Peyer's patch (tissue), 4 donors: Measurements from ENCODE around the gene PLCH1. TPM values are rescaled to one million over a fixed set of nuclear protein-coding genes. Genes with fewer than 3 reads are reported as not detected.

Experiments
- DNase-seq, 3 donors: peaks; one replicate each; pipeline ENCODE4 v3.0.0-alpha.2; 2017 to 2019
- H3K27ac ChIP-seq, 4 donors: fragments of 200-600 bp; sonication (generic); one replicate each; pipeline ENCODE4 v1.5.1; 2016 to 2019
- H3K27me3 ChIP-seq, 2 donors: fragments of 200-600 bp; sonication (generic); one replicate each; pipeline ENCODE4 v1.5.1; 2019
- H3K36me3 ChIP-seq, 3 donors: fragments of 200-600 bp; sonication (generic); one replicate each; pipeline ENCODE4 v1.5.1; 2016 to 2019
- H3K4me1 ChIP-seq, 4 donors: fragments of 200-600 bp; sonication (generic); one replicate each; pipeline ENCODE4 v1.5.1; 2016 to 2019
- H3K4me3 ChIP-seq, 4 donors: fragments of 200-600 bp; sonication (generic); 1 replicate in 3 of 4; 2 replicates in 1 of 4; pipeline ENCODE4 v1.5.1; 2016 to 2019; ENCODE audit warnings: mild to moderate bottlenecking in 1 of 4
- H3K9me3 ChIP-seq, 4 donors: fragments of 200-600 bp; sonication (generic); one replicate each; pipeline ENCODE4 v1.5.1; 2016 to 2019; ENCODE audit warnings: mild to moderate bottlenecking in 1 of 4
- POLR2A ChIP-seq, 2 donors: fragments of 450-650 bp; IDR thresholded peaks; one replicate each; pipeline ENCODE4 v1.5.1; 2017; ENCODE audit warnings: antibody characterized with exemption in 2 of 2, mild to moderate bottlenecking in 2 of 2, moderate library complexity in 2 of 2
- total RNA-seq, 4 donors: library from RNA; depleted of rRNA; stranded (reverse); fragments of >200 nt; gene quantifications; one replicate each; pipeline ENCODE4 v1.1.0, GENCODE V29; 2016
- TF ChIP-seq, protein P1 (sequence below), 6 experiments: fragments of 450-650 bp in 4 of 6; fragments of 200-600 bp in 2 of 6; sonication (generic) in 1 of 6; IDR thresholded peaks; one replicate each; pipeline ENCODE4 v1.5.1; 2017 to 2019; ENCODE audit warnings: antibody characterized with exemption in 6 of 6, mild to moderate bottlenecking in 3 of 6, moderate library complexity in 1 of 6

PLCH1 gene
- total RNA-seq, 4 donors from 2014 or later, result 8.3 to 19.1 (median 12.7) TPM

GRCh38 chr3:155763870-155764463 is 19.1 kb upstream of the PLCH1 start:
- Histone ChIP-seq H3K27me3 (no peaks in the 10 kb centered on the region), H3K36me3 (no peaks in the 10 kb centered on the region), H3K4me3 (no peak overlapping the region), H3K27ac (no peak overlapping the region), H3K9me3 (no peaks in the 10 kb centered on the region), H3K4me1 (no peaks in the 10 kb centered on the region)
- no peak for DNase-seq
- TF ChIP-seq POLR2A (IDR thresholded peaks at IDR 0.05), result no peak
- TF ChIP-seq, protein P1, sequence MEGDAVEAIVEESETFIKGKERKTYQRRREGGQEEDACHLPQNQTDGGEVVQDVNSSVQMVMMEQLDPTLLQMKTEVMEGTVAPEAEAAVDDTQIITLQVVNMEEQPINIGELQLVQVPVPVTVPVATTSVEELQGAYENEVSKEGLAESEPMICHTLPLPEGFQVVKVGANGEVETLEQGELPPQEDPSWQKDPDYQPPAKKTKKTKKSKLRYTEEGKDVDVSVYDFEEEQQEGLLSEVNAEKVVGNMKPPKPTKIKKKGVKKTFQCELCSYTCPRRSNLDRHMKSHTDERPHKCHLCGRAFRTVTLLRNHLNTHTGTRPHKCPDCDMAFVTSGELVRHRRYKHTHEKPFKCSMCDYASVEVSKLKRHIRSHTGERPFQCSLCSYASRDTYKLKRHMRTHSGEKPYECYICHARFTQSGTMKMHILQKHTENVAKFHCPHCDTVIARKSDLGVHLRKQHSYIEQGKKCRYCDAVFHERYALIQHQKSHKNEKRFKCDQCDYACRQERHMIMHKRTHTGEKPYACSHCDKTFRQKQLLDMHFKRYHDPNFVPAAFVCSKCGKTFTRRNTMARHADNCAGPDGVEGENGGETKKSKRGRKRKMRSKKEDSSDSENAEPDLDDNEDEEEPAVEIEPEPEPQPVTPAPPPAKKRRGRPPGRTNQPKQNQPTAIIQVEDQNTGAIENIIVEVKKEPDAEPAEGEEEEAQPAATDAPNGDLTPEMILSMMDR (IDR thresholded peaks at IDR 0.05), result no peak

DNA sequence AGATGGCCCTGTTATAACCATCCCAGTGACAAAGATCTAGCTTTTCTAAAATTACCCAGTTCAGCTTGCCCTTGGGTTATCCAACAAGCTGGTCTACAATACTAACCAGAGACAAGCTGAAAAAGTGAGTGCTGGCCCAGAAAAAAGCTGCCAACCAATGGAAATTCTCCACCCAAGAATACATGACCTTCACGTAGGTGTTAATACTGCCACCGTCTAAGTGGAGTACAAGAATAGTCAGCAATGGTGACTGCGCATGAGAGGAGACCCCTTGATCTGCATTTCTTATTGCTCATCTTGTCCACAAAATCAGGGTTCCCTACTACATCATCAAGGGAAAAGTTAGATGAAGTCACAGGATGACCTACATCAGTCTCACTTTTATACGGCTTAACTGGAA is 15.8 kb upstream of the PLCH1 start:
- Histone ChIP-seq H3K27ac (no peak overlapping the region), H3K36me3 (no peaks in the 10 kb centered on the region), H3K9me3 (no peaks in the 10 kb centered on the region), H3K4me3 (no peak overlapping the region), H3K27me3 (no peaks in the 10 kb centered on the region), H3K4me1 (no peaks in the 10 kb centered on the region)
- no peak for DNase-seq
- TF ChIP-seq POLR2A (IDR thresholded peaks at IDR 0.05), result no peak

- Histone ChIP-seq H3K36me3 (no peaks in the 10 kb centered on the region), H3K4me3 (no peak overlapping the region), H3K27me3 (no peaks in the 10 kb centered on the region), H3K4me1 (no peaks in the 10 kb centered on the region), H3K9me3 (no peaks in the 10 kb centered on the region), H3K27ac (no peak overlapping the region)
- TF ChIP-seq, protein P1 (IDR thresholded peaks at IDR 0.05), result no peak
- TF ChIP-seq POLR2A (IDR thresholded peaks at IDR 0.05), result no peak
- no peak for DNase-seq
Measured at GRCh38 chr3:155757577-155757976, 12.7 kb upstream of the PLCH1 start.

DNA sequence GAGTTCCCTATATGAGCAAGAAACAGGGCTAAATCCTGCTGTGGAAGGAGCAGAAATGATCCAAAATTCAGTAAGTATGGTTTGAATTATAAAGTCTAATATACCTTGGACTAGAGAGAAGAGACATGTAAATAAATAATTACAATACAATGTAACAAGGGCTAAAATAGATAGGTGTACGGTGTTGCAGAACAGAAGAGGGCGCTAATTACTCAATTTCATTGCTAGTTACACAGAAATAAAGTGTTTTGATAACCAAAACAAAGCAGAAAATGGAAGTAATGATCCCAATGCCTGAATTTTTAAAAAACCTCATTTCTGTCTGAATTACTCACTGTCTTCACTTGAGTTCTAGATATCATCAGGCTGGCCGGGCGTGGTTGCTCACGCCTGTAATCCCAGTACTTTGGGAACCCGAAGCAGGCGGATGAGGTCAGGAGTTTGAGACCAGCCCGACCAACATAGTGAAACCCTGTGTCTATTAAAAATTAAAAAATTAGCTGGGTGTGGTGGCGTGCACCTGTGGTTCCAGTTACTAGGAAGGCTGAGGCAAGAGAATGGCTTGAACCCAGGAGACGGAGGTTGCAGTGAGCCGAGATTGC is 8.3 kb upstream of the PLCH1 start:
- no peaks in the 10 kb centered on the region for H3K9me3 ChIP-seq
- TF ChIP-seq, protein P1 (IDR thresholded peaks at IDR 0.05), result peak in 4 of 6 experiments; percentile 22 to 55 (median 48)
- TF ChIP-seq POLR2A (IDR thresholded peaks at IDR 0.05), result no peak
- no peaks in the 10 kb centered on the region for H3K27me3 ChIP-seq
- no peak for DNase-seq
- H3K36me3 ChIP-seq, result no peaks in the 10 kb centered on the region
- H3K4me1 ChIP-seq, result no peaks in the 10 kb centered on the region
- no peak overlapping the region for H3K4me3 ChIP-seq
- H3K27ac ChIP-seq, result no peak overlapping the region

GRCh38 chr3:155748611-155749365 is 3.9 kb upstream of the PLCH1 start:
- Histone ChIP-seq H3K4me1 (no peaks in the 10 kb centered on the region), H3K27ac (no peak overlapping the region), H3K36me3 (no peaks in the 10 kb centered on the region), H3K9me3 (no peaks in the 10 kb centered on the region), H3K4me3 (no peak overlapping the region), H3K27me3 (no peaks in the 10 kb centered on the region)
- DNase-seq, result no peak
- TF ChIP-seq POLR2A (IDR thresholded peaks at IDR 0.05), result no peak
- TF ChIP-seq, protein P1 (IDR thresholded peaks at IDR 0.05), result no peak

DNA sequence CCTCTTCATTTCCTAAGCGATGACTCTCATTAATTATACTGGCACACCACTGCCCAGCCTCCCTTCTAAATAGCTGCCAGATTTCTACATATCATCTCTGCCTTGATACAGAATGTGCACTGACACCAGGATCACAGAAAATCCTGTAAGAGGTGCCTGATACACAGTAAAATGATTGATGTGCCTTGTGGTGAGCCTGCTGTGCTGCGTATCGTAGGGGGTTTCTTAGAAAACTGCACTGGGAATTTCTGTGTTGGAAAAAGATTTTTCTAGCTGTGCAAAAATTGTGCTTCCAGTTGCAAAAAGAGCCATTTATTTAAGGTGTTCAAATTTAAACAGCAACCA is 3.0 kb upstream of the PLCH1 start:
- TF ChIP-seq, protein P1 (IDR thresholded peaks at IDR 0.05), result no peak
- TF ChIP-seq POLR2A (IDR thresholded peaks at IDR 0.05), result no peak
- Histone ChIP-seq H3K4me1 (no peaks in the 10 kb centered on the region), H3K9me3 (no peaks in the 10 kb centered on the region), H3K27ac (no peak overlapping the region), H3K36me3 (no peaks in the 10 kb centered on the region), H3K27me3 (no peaks in the 10 kb centered on the region), H3K4me3 (no peak overlapping the region)
- DNase-seq, result no peak
